CD4-positive, CD25-positive, alpha-beta regulatory T cell (primary cell): ENCODE data around the gene IFITM1. TPM values are rescaled to one million over a fixed set of nuclear protein-coding genes. Genes with fewer than 3 reads are reported as not detected.

Experiments used
- ATAC-seq, 2 donors: fragments of 150-1000 bp; cut with Tn5 transposase; one replicate each; pipeline ENCODE4 v1.10.0; 2021; ENCODE audit warnings: low read depth in 2 of 2, moderate number of reproducible peaks in 2 of 2, moderate library complexity in 1 of 2
- DNase-seq, 3 donors: peaks; one replicate each; pipeline versions ENCODE4 v3.0.0 to v3.0.0-alpha.2; 2012 to 2022; ENCODE audit warnings: mixed read lengths in 1 of 3
- H3K27ac ChIP-seq: one replicate; pipeline ENCODE4 v1.7.0; 2013; ENCODE audit warnings: mild to moderate bottlenecking, low read length; ENCODE audit not compliant: insufficient read depth, poor library complexity, severe bottlenecking
- H3K27me3 ChIP-seq: one replicate; pipeline ENCODE4 v1.7.0; 2013; ENCODE audit warnings: low read length; ENCODE audit not compliant: control insufficient read depth, insufficient read depth
- H3K36me3 ChIP-seq: one replicate; pipeline ENCODE4 v1.7.0; 2013; ENCODE audit warnings: mild to moderate bottlenecking, low read length, moderate library complexity; ENCODE audit not compliant: control insufficient read depth, insufficient read depth
- H3K4me1 ChIP-seq: 2 replicates; pipeline ENCODE4 v1.7.0; 2013; ENCODE audit warnings: mild to moderate bottlenecking, low read length; ENCODE audit not compliant: insufficient read depth, control insufficient read depth, poor library complexity, severe bottlenecking
- H3K4me3 ChIP-seq: one replicate; pipeline ENCODE4 v1.7.0; 2013; ENCODE audit warnings: low read depth, mild to moderate bottlenecking, low read length, moderate library complexity
- H3K9me3 ChIP-seq, 2 experiments: 1 replicate in 1 of 2; 2 replicates in 1 of 2; pipeline ENCODE4 v1.7.0; 2013; ENCODE audit warnings: low read length in 2 of 2, mild to moderate bottlenecking in 1 of 2, moderate library complexity in 1 of 2; ENCODE audit not compliant: control insufficient read depth in 2 of 2
- H3K27ac Mint-ChIP-seq, 3 donors: one replicate each; pipeline ENCODE4 v1.8.0; 2020 to 2022; ENCODE audit warnings: mild to moderate bottlenecking in 3 of 3, mixed read lengths in 3 of 3, moderate library complexity in 2 of 3
- H3K27me3 Mint-ChIP-seq: one replicate; pipeline ENCODE4 v1.8.0; 2022; ENCODE audit warnings: mild to moderate bottlenecking, mixed read lengths
- H3K36me3 Mint-ChIP-seq: one replicate; pipeline ENCODE4 v1.8.0; 2020; ENCODE audit warnings: mixed read lengths
- H3K4me1 Mint-ChIP-seq, 4 donors: one replicate each; pipeline ENCODE4 v1.8.0; 2020 to 2022; ENCODE audit warnings: mixed read lengths in 4 of 4, mild to moderate bottlenecking in 1 of 4
- H3K4me3 Mint-ChIP-seq, 4 donors: one replicate each; pipeline ENCODE4 v1.8.0; 2020 to 2022; ENCODE audit warnings: mild to moderate bottlenecking in 4 of 4, mixed read lengths in 4 of 4, moderate library complexity in 3 of 4
- H3K9me3 Mint-ChIP-seq, 7 donors: one replicate each; pipeline ENCODE4 v1.8.0; 2020 to 2022; ENCODE audit warnings: mixed read lengths in 7 of 7, mild to moderate bottlenecking in 3 of 7, moderate library complexity in 2 of 7
- polyA plus RNA-seq, 4 donors: library from polyadenylated mRNA; unstranded; fragments of 300-500 nt; fragmentation: Illumina TruSeq; gene quantifications; one replicate each; pipeline ENCODE4 v1.2.3, GENCODE V29; 2021
- total RNA-seq: library from RNA; stranded (reverse); gene quantifications from one replicate; pipeline ENCODE4 v1.2.3, GENCODE V29; 2022

Gene IFITM1
- total and polyA plus RNA-seq, 5 donors from 2014 or later, result 320 to 1,544 (median 1,395) TPM

DNA sequence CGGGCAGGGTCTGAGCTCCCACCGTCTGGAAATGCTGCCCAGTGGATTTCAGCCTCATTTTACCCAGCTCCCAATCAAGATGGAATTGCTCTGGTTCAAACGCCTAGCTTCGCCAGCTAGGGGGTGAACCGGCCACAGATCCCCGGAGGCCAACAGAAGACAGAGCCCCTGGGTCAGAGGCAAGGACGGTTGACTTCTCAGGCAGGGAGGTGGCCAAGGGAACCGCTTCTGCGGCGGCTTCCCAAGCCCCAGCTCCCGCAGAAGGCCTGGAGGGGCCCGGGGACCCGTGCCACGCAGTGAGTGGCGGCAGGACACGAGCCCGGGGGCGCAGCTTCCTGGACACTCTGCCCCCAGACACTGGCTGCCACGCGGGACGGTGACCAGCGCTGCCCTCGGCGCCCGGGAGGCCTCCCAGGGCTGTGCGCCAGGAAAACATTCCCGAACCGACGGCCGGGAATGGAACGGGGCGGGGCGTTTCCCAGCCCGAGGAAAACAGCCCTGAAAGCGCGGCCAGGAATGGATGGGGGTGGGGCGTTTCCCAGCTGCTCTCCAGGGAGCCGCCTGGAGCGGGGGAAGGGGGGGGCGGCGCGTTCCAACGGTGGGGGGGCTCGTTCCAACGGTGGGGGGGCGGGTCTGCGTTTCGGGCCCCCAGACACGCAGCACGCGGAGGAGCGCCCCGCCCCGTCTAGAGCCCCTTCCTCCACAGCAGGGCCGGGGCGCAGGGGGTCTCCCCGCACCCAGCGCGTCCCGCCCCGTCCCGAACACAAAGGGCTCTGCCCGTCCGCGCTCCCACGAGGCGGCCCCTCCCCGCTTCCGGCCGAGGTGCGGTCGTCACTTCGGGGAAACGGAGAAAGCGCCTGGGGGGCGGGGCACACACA is 42.0 kb downstream of the IFITM1 start:
- Histone ChIP-seq H3K27ac (peak overlapping the region; percentile 88), H3K27me3 (no peaks in the 10 kb centered on the region), H3K4me1 (peaks cover 10% of the 10 kb centered on the region), H3K4me3 (peak overlapping the region; percentile 48), H3K9me3 (no peaks in the 10 kb centered on the region), H3K36me3 (no peaks in the 10 kb centered on the region)
- H3K36me3 Mint-ChIP-seq, result no peaks in the 10 kb centered on the region
- peaks cover 6% of the 10 kb centered on the region for H3K27me3 Mint-ChIP-seq
- H3K27ac Mint-ChIP-seq, result peak overlapping the region; percentile 91 to 97 (median 96)
- H3K4me3 Mint-ChIP-seq, result peak overlapping the region; percentile 86 to 96 (median 88)
- DNase-seq, result peak; percentile 78 to 88 (median 85)
- peak; percentile 77 for ATAC-seq
- peaks cover 7 to 46% (median 17%) of the 10 kb centered on the region in 4 donors for H3K4me1 Mint-ChIP-seq
- H3K9me3 Mint-ChIP-seq, result no peaks in the 10 kb centered on the region

DNA sequence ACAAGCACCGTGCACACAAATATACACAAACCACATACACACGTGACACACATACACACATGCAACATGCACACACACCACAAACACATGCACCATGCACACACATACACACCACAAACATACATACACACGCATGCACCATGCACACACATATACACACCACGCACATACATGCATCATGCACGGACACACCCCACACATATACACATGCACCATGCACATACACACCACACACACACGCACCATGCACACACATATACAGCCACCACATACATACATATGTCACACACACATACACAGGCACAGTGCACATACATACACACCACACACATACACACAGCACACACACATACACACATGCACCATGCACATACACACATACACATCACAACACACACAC is 42.8 kb downstream of the IFITM1 start:
- peaks cover 7 to 39% (median 16%) of the 10 kb centered on the region in 4 donors for H3K4me1 Mint-ChIP-seq
- Histone ChIP-seq H3K36me3 (no peaks in the 10 kb centered on the region), H3K9me3 (no peaks in the 10 kb centered on the region), H3K27me3 (no peaks in the 10 kb centered on the region), H3K4me3 (no peak overlapping the region), H3K27ac (no peak overlapping the region), H3K4me1 (peaks cover 10% of the 10 kb centered on the region)
- H3K27ac Mint-ChIP-seq, result no peak overlapping the region
- no peak overlapping the region for H3K4me3 Mint-ChIP-seq
- no peaks in the 10 kb centered on the region for H3K36me3 Mint-ChIP-seq
- DNase-seq (no peak), ATAC-seq (no peak)
- H3K27me3 Mint-ChIP-seq, result peaks cover 6% of the 10 kb centered on the region
- no peaks in the 10 kb centered on the region for H3K9me3 Mint-ChIP-seq

DNA sequence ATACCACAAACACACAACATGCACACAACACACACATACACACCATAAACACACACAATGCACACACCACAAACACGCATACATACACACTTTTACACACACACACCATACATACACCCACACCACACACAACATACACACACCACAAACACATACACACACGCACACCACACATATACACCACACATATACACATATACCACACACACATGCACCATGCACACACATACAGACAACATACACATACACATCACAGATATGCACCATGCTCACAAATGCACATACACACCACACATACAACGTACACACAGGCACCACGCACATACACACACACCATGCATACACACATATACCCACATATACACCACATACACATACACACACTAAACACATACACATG is 43.7 kb downstream of the IFITM1 start:
- Histone ChIP-seq H3K4me3 (no peak overlapping the region), H3K27me3 (no peaks in the 10 kb centered on the region), H3K27ac (no peak overlapping the region), H3K4me1 (peaks cover 10% of the 10 kb centered on the region), H3K36me3 (no peaks in the 10 kb centered on the region), H3K9me3 (no peaks in the 10 kb centered on the region)
- no peak for DNase-seq
- no peaks in the 10 kb centered on the region for H3K9me3 Mint-ChIP-seq
- no peak overlapping the region for H3K27ac Mint-ChIP-seq
- no peak for ATAC-seq
- no peak overlapping the region for H3K4me3 Mint-ChIP-seq
- H3K36me3 Mint-ChIP-seq, result no peaks in the 10 kb centered on the region
- H3K4me1 Mint-ChIP-seq, result peaks cover 7 to 36% (median 16%) of the 10 kb centered on the region in 4 donors
- peaks cover 6% of the 10 kb centered on the region for H3K27me3 Mint-ChIP-seq

DNA sequence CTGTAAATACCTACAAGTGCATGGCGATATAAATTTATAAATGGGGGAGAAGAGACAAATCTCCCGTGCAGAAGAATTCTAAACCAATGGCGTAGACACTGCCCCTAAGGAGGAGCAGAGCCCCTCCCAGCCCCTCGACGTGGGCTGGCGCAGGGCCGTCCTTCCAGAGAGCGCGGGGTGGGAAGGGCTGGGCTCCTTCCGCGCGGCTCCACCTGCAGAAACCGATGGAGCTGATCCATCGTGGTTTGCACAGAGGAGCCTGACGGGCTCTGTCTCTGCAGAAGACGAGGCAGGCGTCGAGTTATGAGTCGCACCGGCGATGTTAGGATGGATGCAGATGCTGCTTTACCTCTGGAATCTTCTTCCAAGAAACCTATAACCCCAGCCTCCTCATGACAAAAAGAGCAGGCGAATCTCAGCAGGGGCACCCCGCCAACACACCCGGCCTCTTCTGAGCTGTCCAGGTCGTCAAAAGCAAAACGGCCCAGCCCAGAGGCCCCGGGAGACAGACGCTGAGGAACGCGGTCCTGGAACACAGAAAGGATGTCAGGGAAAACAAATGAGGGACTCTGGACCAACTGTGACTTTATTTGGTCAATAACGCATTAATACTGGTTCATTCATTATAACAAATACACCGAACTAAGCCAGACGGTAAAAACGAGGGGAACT is 44.4 kb downstream of the IFITM1 start:
- Histone ChIP-seq H3K9me3 (no peaks in the 10 kb centered on the region), H3K4me1 (peaks cover 10% of the 10 kb centered on the region), H3K27ac (no peak overlapping the region), H3K4me3 (no peak overlapping the region), H3K27me3 (no peaks in the 10 kb centered on the region), H3K36me3 (no peaks in the 10 kb centered on the region)
- peak overlapping the region in 1 of 3 donors; percentile 63 for H3K27ac Mint-ChIP-seq
- no peaks in the 10 kb centered on the region for H3K36me3 Mint-ChIP-seq
- no peak overlapping the region for H3K4me3 Mint-ChIP-seq
- DNase-seq (no peak), ATAC-seq (no peak)
- peaks cover 6% of the 10 kb centered on the region for H3K27me3 Mint-ChIP-seq
- peaks cover 5 to 29% (median 14%) of the 10 kb centered on the region in 4 donors for H3K4me1 Mint-ChIP-seq
- H3K9me3 Mint-ChIP-seq, result no peaks in the 10 kb centered on the region

DNA sequence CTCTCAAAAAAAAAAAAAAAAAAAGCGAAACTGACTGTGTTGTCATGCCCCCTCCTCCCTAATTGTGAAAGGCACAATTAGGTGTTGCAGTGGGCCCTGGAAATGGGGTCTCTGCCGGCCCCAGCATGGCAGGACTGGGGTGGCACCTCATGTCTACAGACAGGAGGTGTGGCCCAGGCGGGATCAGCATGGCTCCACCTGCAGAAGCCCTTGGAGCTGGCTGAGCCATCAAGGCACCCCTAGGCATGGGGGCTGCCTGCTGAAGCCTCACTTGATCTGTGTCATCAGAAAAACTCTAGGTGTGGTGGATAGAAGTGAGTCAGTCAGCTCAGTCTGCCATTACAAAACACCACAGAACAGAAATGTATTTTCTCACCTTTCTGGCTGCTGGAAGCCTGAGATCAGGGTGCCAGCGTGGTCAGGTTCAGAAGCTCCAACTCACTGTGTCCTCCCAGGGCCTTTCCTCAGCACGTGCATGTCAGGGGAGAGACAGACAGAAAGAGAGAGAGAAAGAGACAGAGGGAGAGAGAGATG is 45.4 kb downstream of the IFITM1 start:
- peak; percentile 34 to 41 for ATAC-seq
- peaks cover 0 to 19% (median 9%) of the 10 kb centered on the region in 4 donors for H3K4me1 Mint-ChIP-seq
- Histone ChIP-seq H3K4me1 (peaks cover 12% of the 10 kb centered on the region), H3K9me3 (no peaks in the 10 kb centered on the region), H3K27ac (no peak overlapping the region), H3K27me3 (no peaks in the 10 kb centered on the region), H3K36me3 (no peaks in the 10 kb centered on the region), H3K4me3 (no peak overlapping the region)
- no peaks in the 10 kb centered on the region for H3K36me3 Mint-ChIP-seq
- DNase-seq, result peak in 1 of 3 donors; percentile 33
- H3K27ac Mint-ChIP-seq, result no peak overlapping the region
- H3K4me3 Mint-ChIP-seq, result no peak overlapping the region
- peaks cover 6% of the 10 kb centered on the region for H3K27me3 Mint-ChIP-seq
- no peaks in the 10 kb centered on the region for H3K9me3 Mint-ChIP-seq

DNA sequence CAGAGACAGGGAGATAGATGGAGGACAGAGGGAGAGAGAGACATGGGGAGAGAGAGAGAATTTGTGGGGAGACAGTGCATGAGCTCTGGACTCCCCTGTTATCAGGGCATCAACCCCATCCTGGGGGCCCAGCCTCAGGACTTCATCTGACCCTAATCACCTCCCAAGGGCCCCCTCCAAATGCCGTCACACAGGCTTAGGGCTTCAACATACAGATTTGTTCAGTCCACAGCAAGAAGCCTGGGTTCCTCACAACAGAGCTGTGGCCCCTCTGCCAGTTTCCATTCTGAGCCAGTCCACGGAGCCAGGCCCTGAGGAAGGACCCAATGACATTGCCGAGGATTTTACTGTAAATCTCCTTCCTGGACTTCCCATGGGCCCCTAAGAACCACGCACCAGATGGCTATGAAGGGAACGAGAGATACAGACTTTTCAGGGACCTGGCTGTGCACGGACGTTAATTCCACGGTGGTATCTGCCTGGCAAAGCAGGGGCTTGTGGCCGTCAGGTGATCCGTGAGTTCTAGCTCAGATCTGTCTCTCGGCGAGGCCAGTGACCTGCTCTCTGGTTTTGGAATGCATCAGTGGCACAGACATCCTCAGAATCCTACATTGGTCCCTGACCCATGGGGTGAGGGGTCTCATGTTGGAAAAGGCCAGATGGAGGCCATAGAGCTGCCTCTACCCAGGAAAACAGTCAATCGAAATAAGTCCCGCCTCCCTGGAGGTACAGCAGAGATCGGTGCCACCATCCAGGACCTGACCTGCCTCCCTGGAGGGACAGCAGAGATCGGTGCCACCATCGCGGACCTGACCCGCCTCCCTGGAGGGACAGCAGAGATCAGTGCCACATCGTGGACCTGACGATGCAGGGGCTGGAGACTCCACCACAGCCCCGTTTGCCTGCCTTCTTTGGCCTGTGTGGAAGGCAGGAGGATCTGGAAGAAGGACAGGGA is 46.8 kb downstream of the IFITM1 start:
- Histone ChIP-seq H3K36me3 (no peaks in the 10 kb centered on the region), H3K27me3 (no peaks in the 10 kb centered on the region), H3K27ac (no peak overlapping the region), H3K4me1 (peaks cover 8% of the 10 kb centered on the region), H3K9me3 (no peaks in the 10 kb centered on the region), H3K4me3 (no peak overlapping the region)
- no peaks in the 10 kb centered on the region for H3K9me3 Mint-ChIP-seq
- DNase-seq (no peak), ATAC-seq (no peak)
- H3K27ac Mint-ChIP-seq, result peak overlapping the region in 1 of 3 donors; percentile 77
- H3K36me3 Mint-ChIP-seq, result no peaks in the 10 kb centered on the region
- peaks cover 0 to 6% (median 0%) of the 10 kb centered on the region in 4 donors for H3K4me1 Mint-ChIP-seq
- no peaks in the 10 kb centered on the region for H3K27me3 Mint-ChIP-seq
- H3K4me3 Mint-ChIP-seq, result no peak overlapping the region
